GM18505 (cell line): ENCODE measurements around the gene SEL1L.
"Not testable (repeated sequence)": the region's sequence is repeated elsewhere in the genome, so short reads cannot be mapped to it uniquely, and the experiment has no call there.

Source experiments
- ATAC-seq: cut with Tn5 transposase; IDR thresholded peaks from one replicate; pipeline ENCODE4 v1.9.1; 2021; ENCODE audit not compliant: unreplicated experiment
- POLR2A ChIP-seq: IDR thresholded peaks from 4 replicates; pipeline ENCODE4 v1.6.1; 2011; ENCODE audit warnings: borderline replicate concordance; ENCODE audit not compliant: insufficient read depth, insufficient read length; ENCODE audit errors: extremely low read depth

The SEL1L gene

GRCh38 chr14:81474685-81475324 lies 58.8 kb downstream of the SEL1L start:
- ATAC-seq: no peak
- no peak for TF ChIP-seq POLR2A

GRCh38 chr14:81474148-81474492 lies 59.5 kb downstream of the SEL1L start:
- peak; percentile 50 for ATAC-seq
- no peak for TF ChIP-seq POLR2A

GRCh38 chr14:81473456-81474147 lies 60.1 kb downstream of the SEL1L start:
- no peak for TF ChIP-seq POLR2A
- ATAC-seq: peak; percentile 20

GRCh38 chr14:81472096-81472800 lies 61.4 kb downstream of the SEL1L start:
- TF ChIP-seq POLR2A: no peak
- no peak for ATAC-seq

GRCh38 chr14:81471062-81471461 lies 62.6 kb downstream of the SEL1L start:
- TF ChIP-seq POLR2A: no peak
- peak; percentile 32 for ATAC-seq

GRCh38 chr14:81470557-81470826 lies 63.2 kb downstream of the SEL1L start:
- ATAC-seq: peak; percentile 40

GRCh38 chr14:81466854-81467253 lies 66.8 kb downstream of the SEL1L start:
- TF ChIP-seq POLR2A: no peak
- no peak for ATAC-seq

GRCh38 chr14:81465507-81466228 lies 68.0 kb downstream of the SEL1L start:
- TF ChIP-seq POLR2A: no peak

GRCh38 chr14:81465003-81465392 lies 68.7 kb downstream of the SEL1L start:
- not testable (repeated sequence) for ATAC-seq

More at GRCh38 chr14:81465507-81466228, 68.0 kb downstream of the SEL1L start:
- ATAC-seq: no peak

GRCh38 chr14:81464253-81465002 lies 69.2 kb downstream of the SEL1L start:
- TF ChIP-seq POLR2A: no peak
- ATAC-seq: peak; percentile 63

- not testable (repeated sequence) for ATAC-seq
Observed at GRCh38 chr14:81462356-81462755, 71.3 kb downstream of the SEL1L start.

GRCh38 chr14:81459912-81460311 lies 73.7 kb downstream of the SEL1L start:
- ATAC-seq: no peak

GRCh38 chr14:81458352-81458751 lies 75.3 kb downstream of the SEL1L start:
- no peak for ATAC-seq
- no peak for TF ChIP-seq POLR2A

More at GRCh38 chr14:81459912-81460311, 73.7 kb downstream of the SEL1L start:
- no peak for TF ChIP-seq POLR2A
